ENCODE data around the gene ZNF689. TPM values are rescaled to one million over a fixed set of nuclear protein-coding genes. Genes with fewer than 3 reads are reported as not detected.
A peak's percentile ranks its signal among the peaks of the same experiment; 100 is the strongest.
"Not testable (repeated sequence)": the region's sequence is repeated elsewhere in the genome, so short reads cannot be mapped to it uniquely, and the experiment has no call there.

ZNF689 gene
- total RNA-seq, 4 donors from 2014 or later: 9.7 to 14.7 (median 11.8) TPM

- Histone ChIP-seq H3K27me3 (no peaks in the 10 kb centered on the region), H3K4me3 (replicated peaks in 1 of 3) (no peak overlapping the region), H3K4me1 (peaks cover 11% of the 10 kb centered on the region in 2 donors), H3K9me3 (no peaks in the 10 kb centered on the region), H3K36me3 (no peaks in the 10 kb centered on the region), H3K27ac (no peak overlapping the region)
- 73 to 75% methylated on average over 1 of the region's 1 CpG for WGBS, 2 donors
- no peak for TF ChIP-seq POLR2A (IDR thresholded peaks at IDR 0.05)
- no peak for TF ChIP-seq CTCF (IDR thresholded peaks at IDR 0.05)
- DNase-seq: no peak
- intact Hi-C loops (cut with DNase I): no loop called here
Measured at GRCh38 chr16:30647274-30647571, 37.0 kb upstream of the ZNF689 start.

- Histone ChIP-seq H3K9me3 (no peaks in the 10 kb centered on the region), H3K27me3 (no peaks in the 10 kb centered on the region), H3K4me3 (replicated peaks in 1 of 3) (no peak overlapping the region), H3K27ac (no peak overlapping the region), H3K36me3 (no peaks in the 10 kb centered on the region), H3K4me1 (peaks cover 3 to 6% of the 10 kb centered on the region in 2 donors)
- no peak for TF ChIP-seq CTCF (IDR thresholded peaks at IDR 0.05)
- TF ChIP-seq POLR2A (IDR thresholded peaks at IDR 0.05): no peak
- no peak for DNase-seq
- intact Hi-C loops (cut with DNase I): no loop called here
- 69 to 70% methylated on average over 6 of the region's 6 CpGs for WGBS, 2 donors
Measured at GRCh38 chr16:30645727-30646126, 35.5 kb upstream of the ZNF689 start.

- H3K36me3 ChIP-seq: no peaks in the 10 kb centered on the region
- no peaks in the 10 kb centered on the region for H3K4me1 ChIP-seq
- H3K27me3 ChIP-seq: no peaks in the 10 kb centered on the region
- H3K9me3 ChIP-seq: no peaks in the 10 kb centered on the region
- no peak overlapping the region for H3K27ac ChIP-seq
- DNase-seq: no peak
- no peak for TF ChIP-seq CTCF (IDR thresholded peaks at IDR 0.05)
- TF ChIP-seq POLR2A (IDR thresholded peaks at IDR 0.05): no peak
- WGBS, 2 donors: 65 to 75% methylated on average over 4 of the region's 4 CpGs
- intact Hi-C loops (cut with DNase I): no loop called here
- H3K4me3 ChIP-seq (replicated peaks in 1 of 3): no peak overlapping the region
Measured at GRCh38 chr16:30644334-30644830, 34.2 kb upstream of the ZNF689 start.

- TF ChIP-seq POLR2A (IDR thresholded peaks at IDR 0.05): no peak
- no peak for TF ChIP-seq CTCF (IDR thresholded peaks at IDR 0.05)
- intact Hi-C loops (cut with DNase I): no loop called here
- H3K27ac ChIP-seq: no peak overlapping the region
- DNase-seq: no peak
- H3K4me3 ChIP-seq (replicated peaks in 1 of 3): no peak overlapping the region
- WGBS, 2 donors: 79 to 80% methylated on average over 3 of the region's 3 CpGs
- no peaks in the 10 kb centered on the region for H3K4me1 ChIP-seq
- H3K36me3 ChIP-seq: no peaks in the 10 kb centered on the region
- no peaks in the 10 kb centered on the region for H3K9me3 ChIP-seq
- H3K27me3 ChIP-seq: no peaks in the 10 kb centered on the region
Measured at GRCh38 chr16:30641378-30641982, 31.3 kb upstream of the ZNF689 start.

- Histone ChIP-seq H3K4me1 (peaks cover 7 to 8% of the 10 kb centered on the region in 2 donors), H3K9me3 (no peaks in the 10 kb centered on the region), H3K4me3 (replicated peaks in 1 of 3) (no peak overlapping the region), H3K27me3 (no peaks in the 10 kb centered on the region), H3K27ac (no peak overlapping the region), H3K36me3 (no peaks in the 10 kb centered on the region)
- intact Hi-C loops (cut with DNase I): loop anchor here (10.0 kb wide), 2 partner anchors 63 to 103 kb away; partner anchors contain the start of genes ZNF688 and ZNF747
- DNase-seq: no peak
- TF ChIP-seq POLR2A (IDR thresholded peaks at IDR 0.05): no peak
- peak in 3 of 6 experiments; percentile 9 to 15 (median 13) for TF ChIP-seq CTCF (IDR thresholded peaks at IDR 0.05)
- WGBS, 2 donors: 13 to 30% methylated on average over 1 of the region's 1 CpG
Measured at GRCh38 chr16:30637944-30638343, 27.8 kb upstream of the ZNF689 start.

GRCh38 chr16:30637139-30637538 is 26.9 kb upstream of the ZNF689 start:
- intact Hi-C loops (cut with DNase I): loop anchor here (10.0 kb wide), 2 partner anchors 62 to 102 kb away; partner anchors contain the start of genes ZNF688 and ZNF747
- not testable (repeated sequence) for H3K9me3 ChIP-seq; H3K4me1 ChIP-seq; DNase-seq; H3K27ac ChIP-seq; H3K27me3 ChIP-seq; H3K36me3 ChIP-seq; H3K4me3 ChIP-seq (replicated peaks in 1 of 3)
- 95 to 98% methylated on average over 10 of the region's 10 CpGs for WGBS, 2 donors

All from thyroid gland (tissue), 4 donors.